ENCODE measurements around the gene CD83.

The CD83 gene

DNA sequence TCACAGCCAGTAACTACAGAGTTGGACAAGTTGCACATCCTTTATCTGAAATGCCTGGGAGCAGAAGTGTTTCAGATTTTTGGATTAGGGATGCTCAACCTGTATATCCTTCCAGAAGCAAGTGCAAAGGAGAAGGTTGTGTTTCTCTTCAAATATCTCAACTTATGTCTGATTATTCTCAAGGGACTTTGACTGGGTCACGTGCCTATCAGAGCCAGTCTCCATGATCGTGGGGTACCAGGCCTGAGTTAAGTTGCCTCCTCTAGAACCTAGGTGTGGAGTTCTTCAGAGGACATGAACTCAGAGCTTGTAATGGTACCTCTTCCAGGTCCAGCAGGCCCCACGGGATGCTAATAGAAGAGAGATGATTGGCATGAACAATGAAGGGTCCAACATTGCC lies 7.8 kb downstream of the CD83 start:
- TF ChIP-seq, protein P1, sequence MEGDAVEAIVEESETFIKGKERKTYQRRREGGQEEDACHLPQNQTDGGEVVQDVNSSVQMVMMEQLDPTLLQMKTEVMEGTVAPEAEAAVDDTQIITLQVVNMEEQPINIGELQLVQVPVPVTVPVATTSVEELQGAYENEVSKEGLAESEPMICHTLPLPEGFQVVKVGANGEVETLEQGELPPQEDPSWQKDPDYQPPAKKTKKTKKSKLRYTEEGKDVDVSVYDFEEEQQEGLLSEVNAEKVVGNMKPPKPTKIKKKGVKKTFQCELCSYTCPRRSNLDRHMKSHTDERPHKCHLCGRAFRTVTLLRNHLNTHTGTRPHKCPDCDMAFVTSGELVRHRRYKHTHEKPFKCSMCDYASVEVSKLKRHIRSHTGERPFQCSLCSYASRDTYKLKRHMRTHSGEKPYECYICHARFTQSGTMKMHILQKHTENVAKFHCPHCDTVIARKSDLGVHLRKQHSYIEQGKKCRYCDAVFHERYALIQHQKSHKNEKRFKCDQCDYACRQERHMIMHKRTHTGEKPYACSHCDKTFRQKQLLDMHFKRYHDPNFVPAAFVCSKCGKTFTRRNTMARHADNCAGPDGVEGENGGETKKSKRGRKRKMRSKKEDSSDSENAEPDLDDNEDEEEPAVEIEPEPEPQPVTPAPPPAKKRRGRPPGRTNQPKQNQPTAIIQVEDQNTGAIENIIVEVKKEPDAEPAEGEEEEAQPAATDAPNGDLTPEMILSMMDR (IDR thresholded peaks at IDR 0.05; ENCODE audit: low read depth, low read length), result no peak
- H3K4me3 ChIP-seq (ENCODE audit: low read depth, low read length), result no peak overlapping the region

DNA sequence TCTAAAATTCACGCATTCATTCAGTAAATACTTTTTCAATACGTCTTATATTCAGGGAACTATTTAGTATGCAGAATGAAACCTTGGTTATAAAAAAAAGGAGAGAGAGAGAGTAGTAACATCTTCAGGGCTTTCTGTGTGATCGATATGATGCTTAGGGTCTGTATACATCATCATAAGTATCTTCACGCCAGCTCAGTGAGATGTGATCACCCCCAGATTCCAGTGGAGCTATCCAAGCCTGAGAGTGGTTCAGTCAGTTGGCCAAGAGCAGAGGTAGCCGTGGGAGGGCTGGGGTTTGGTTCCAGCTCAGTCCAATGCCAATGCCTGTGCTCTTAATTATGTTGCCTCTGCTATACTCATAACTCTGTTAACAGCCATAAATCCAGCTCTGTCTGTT lies 8.6 kb downstream of the CD83 start:
- TF ChIP-seq, protein P1 (IDR thresholded peaks at IDR 0.05; ENCODE audit: low read depth, low read length), result no peak

DNA sequence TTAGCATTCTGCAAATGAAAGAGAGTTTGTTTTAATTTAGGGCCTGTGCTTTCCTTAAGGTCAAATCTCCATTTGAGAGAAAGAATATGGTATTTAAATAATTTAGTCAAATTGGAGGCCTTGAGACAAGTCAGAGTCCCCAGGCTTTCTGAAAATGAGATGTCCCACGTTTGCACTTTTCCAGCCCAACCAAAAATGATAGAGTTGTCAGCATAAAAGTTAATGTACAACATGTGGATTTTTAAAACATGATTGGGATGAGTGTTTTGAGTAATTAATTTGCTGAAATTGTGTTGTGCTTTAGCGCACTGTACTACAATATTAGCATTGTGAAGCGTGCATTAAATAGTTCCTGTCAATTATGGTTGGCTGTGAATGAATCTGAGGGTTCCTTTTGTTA lies 10.0 kb downstream of the CD83 start:
- no peak overlapping the region for H3K4me3 ChIP-seq (ENCODE audit: low read depth, low read length)
- TF ChIP-seq, protein P1 (IDR thresholded peaks at IDR 0.05; ENCODE audit: low read depth, low read length), result no peak

More for the DNA sequence above, 8.6 kb downstream of the CD83 start:
- no peak overlapping the region for H3K4me3 ChIP-seq (ENCODE audit: low read depth, low read length)

DNA sequence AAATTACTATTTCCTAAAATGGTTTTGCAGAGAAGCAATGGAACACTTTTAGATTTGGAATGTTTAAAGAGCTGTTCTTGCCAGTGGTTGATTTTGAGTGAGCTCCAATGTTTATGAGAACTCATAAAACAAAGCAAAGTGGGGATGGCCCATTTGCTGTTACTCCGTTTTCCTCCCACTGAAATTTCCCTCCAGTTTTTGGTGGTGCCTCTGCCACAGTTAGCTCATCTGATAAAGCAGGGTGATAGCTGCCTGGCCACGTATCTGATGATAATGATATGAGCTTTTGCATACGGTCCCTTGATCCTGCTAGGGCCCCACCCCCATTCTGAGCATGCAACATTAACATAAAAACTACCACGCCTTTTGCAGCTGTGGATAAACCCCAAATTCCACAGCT lies 10.4 kb downstream of the CD83 start:
- TF ChIP-seq, protein P1 (IDR thresholded peaks at IDR 0.05; ENCODE audit: low read depth, low read length), result no peak
- H3K4me3 ChIP-seq (ENCODE audit: low read depth, low read length), result no peak overlapping the region

DNA sequence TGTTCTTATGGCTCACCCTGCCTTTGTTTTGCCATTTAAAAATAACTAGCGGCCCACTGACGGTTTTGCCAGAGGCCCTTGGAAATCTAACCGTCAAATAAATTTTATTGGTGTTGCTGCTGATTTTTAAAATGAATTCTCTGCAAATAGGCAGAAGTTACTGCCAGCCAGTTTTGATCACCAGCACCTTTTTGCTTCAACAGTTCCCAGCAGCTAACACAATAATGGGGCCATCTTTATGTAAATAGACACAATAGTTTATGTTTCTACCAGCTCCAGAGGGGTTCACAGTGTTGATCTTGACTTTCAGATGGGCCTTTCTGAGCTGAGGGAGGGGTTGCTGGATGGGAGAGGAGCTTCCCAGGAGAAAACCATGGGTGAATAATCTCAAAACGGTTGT lies 11.2 kb downstream of the CD83 start:
- TF ChIP-seq, protein P1 (IDR thresholded peaks at IDR 0.05; ENCODE audit: low read depth, low read length), result no peak
- no peak overlapping the region for H3K4me3 ChIP-seq (ENCODE audit: low read depth, low read length)

DNA sequence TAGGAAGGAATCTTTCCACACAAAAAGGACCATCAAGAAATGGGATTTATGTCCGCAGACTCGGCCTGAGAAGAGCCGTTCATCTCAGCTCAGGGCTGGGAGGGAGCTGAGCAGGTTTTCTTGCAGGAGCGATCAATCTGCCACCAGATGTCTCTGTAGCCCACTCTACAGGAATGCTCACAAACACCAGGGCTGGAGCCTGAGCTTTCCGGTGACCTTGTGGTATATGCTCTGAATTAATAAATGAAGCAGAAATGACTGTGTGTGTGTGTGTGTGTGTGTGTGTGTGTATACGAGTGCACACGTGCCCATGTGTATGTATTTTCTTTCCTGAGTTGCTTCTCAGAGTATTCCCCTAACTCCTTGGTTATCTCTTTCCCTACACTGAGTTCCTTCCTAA lies 12.0 kb downstream of the CD83 start:
- no peak overlapping the region for H3K4me3 ChIP-seq (ENCODE audit: low read depth, low read length)
- TF ChIP-seq, protein P1 (IDR thresholded peaks at IDR 0.05; ENCODE audit: low read depth, low read length), result peak; percentile 22; the same call in 1 of the 2 replicates

DNA sequence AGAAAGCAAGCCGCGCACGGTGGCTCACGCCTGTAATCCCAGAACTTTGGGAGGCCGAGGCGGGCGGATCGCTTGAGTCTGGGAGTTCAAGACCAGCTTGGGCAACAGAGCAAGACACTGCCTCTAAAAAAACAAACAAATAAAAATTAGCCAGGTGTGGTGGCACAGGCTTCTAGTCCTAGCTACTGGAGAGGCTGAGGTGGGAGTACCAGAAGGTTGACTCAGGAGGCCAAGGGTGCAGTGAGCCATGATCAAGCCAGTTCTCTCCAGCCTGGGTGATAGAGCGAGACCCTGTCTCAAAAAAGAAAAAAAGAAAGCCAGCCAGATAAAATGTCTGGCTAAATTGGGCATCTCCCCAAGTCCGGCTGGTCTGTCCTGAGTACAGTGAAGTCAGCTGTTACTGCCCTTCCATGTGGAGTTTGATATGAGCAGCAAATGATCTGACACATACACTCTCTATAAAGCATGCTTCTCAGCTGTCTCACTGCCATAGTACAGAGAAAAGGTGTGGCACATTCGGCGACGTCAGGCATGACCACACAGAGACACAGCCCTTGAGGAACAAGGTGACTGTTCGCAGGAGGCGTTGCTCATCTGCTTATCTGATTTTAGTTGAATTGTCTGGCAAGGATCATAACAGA lies 13.0 kb downstream of the CD83 start:
- TF ChIP-seq, protein P1 (IDR thresholded peaks at IDR 0.05; ENCODE audit: low read depth, low read length), result no peak
- no peak overlapping the region for H3K4me3 ChIP-seq (ENCODE audit: low read depth, low read length)

Data from WI38 (cell line).